NCI-H146 (cell line): ENCODE measurements around the gene PAPOLA.
A peak's percentile ranks its signal among the peaks of the same experiment; 100 is the strongest.

Source experiments
- DNase-seq: peaks from one replicate; lab custom pipeline; 2025; lab: John Stamatoyannopoulos, UW

The PAPOLA gene

DNA sequence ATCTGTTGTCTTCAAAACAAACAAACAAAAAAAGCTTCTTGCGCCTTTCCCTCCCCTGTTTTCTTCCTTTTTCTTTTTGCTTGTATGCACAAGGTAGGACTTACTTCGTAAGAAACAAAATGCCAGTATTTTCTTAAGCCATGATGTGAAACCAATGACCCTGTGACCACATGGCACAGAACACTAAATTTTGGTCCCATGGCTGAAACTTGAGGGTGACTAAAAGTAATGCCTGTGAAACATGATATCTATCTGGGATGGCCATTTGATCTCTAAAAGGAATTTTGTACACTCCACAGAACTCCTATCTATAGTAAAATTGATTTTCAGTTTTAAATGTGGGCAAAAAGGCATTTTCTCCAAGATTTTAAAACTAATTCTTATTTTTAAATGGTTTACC lies 63.6 kb downstream of the PAPOLA start:
- DNase-seq, result no peak

DNA sequence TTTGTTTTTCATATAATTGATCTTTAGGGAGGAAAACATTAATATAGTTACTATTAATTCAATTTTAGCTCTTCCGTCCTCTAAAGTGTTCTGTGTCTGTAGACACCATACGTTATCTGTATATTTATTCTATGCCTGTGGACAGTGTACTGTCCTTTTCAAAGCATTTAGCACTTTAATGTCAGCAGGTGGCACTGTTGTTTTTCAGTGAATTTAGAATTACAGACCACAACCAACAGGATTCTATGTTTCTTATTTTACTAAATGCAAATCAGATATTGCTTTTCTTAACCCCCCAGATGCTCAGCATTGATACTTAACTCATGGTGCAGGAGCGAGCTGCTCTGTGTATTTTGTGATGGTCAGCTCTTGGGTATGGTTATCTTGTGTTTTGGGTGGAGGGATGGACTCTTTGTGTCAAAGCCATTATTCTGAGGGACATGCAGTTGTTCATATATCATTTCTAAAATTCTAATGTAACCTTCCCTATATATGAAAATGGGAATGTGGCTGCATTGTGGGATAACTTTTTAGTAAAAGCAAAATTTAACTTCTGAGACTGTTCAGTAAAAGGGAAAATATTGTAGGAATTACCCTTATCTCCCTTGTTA lies 65.2 kb downstream of the PAPOLA start:
- DNase-seq, result peak; percentile 2

DNA sequence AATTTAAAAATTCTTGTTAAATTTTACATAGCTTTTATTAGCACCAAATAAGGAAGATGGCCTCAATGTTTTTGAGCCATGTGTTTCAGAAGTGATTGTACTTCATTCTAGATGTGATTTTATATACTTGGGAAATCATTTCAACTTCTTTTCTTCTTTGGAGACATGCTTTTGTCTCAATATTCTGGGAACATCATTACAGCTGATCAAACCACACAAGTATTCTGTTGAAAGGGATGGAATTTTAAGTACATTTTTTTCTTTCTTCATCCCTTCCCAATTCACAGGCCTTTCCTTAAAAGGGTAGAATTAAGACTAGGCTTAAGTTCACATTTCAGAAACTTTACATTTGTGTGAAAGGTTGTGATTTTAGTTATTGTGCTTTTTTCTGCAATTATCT lies 66.4 kb downstream of the PAPOLA start:
- no peak for DNase-seq

DNA sequence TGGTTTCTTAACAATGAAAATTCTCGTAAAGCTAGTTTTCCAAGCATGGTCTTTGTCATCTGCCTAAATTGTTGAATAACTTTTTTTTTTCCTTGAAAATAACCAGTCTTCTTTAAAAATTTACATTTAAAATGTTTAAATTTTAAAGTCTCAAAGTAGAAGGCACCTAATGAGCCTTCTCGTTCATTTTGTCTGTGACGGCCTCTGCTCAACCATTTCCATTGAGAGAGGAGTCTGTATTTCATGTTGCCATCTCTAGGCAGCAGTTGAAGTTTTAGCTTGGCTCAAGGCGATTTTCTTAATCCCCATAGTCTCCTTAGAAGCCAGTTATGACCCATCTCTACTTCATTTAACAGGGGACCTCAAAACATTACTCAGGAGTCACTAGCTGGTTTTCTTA lies 69.1 kb downstream of the PAPOLA start:
- no peak for DNase-seq

DNA sequence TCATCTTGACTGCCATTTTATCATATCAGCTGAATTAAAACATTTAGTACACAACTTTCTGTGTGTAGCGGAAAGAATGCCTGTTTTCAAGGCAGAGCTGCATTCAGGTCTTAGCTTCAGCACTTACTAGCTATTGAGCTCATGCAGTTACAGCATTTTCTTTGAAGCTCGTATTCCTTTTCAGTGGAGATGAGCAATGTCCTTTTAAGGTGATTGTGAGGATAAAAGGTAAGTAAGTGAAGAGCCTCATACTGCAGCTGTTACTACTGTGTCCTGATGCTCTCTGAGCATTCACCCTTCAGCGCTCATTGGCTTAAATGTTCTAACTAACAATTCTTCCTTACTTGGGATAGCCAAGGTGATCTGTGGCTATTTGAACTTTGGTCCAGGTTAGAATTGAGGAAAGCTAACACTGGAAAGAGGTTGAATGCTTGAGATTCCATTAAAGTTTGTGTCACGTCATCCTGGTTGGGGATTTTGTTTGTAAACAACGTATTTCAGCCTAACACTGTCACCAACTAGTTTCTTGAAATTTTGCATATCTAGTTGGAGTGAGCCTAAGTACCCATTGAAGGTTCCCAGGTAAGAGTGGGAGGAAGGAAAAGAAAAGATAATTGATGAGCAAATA lies 71.4 kb downstream of the PAPOLA start:
- no peak for DNase-seq

DNA sequence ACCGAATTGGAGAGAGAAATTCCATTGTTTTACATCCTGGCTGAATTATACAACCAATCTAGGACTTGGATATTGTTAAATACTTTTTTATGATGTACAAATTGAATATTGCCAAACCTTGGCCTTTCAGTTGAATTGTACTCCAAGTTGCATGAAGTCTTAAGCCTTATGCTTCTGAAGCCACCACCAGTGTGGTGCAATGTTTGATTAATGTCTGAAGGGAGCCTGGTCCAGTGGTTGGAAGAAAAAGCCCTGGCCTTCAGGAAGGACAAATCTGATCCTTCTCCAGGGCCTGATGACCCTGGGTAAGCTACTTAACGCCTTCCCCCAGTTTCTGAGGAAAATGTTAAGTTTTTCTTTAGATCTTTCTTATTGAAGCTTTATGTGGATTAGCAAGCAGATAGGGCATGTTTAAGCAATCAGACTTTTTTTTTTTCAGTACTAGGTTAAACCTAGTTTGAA lies 72.0 kb downstream of the PAPOLA start:
- no peak for DNase-seq

DNA sequence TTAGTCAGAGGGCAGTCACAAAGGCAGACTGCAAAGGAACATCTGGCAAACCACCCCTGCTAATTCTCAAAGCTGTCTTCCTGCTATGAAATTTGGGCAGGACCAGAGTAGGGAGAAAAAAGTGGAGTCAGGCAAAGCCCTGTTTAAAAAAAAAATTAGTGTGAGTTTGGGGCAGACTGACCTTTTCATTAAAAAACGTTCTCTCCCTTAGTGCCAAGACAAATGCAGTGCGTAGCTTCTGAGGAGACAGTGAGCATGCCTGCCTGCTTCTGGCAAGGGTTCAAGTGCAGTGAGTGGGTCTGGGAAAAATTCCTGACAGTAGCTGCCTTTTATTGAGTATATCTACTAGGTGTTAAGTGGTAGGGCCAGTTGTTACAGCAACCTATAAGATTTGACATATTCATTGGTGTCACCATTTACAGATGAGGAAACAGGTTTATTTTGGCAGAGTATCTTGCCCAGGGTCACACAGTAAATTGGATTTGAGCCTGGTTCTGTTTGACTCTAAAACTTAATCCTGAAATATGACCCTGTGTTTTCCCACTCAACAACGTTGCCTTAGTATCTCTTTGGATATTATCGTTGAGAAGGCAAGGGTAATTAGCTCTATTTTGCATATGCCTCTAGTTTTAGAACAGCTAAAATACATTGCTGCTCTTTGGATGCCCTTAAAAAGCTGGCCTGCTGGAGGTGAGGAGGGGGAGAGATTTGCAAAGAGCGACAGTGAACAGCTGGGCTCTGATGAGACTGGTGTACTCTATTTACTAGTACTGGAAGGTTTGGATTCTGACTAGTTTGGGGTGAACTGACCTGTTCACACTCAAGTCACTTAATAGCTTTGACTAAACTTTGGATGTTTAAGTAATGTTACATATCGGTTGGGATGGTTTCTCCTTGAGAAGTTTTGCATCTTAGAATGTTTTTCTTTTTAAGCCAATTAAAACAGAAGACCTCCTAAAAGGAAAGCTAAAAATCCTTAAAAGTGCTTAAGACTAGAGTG lies 72.8 kb downstream of the PAPOLA start:
- no peak for DNase-seq

DNA sequence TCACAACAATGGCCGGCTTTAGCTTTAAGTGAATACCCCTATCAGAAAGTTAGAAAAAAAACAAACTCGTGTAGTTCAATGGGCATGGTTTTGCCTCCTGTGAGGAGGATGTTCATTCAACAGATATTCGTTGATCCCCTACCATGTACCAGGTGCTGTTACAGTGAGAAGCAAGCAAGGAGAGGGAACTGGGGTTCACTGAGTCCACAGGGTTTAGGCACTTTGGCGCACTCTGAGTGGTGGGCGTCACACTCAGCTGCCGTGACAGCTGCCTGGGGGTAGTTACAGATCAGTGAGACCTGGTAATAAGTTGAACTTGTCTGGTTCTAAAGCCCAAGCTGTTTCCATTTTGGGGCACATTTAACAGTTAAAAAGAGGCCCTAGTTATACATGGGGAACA lies 74.2 kb downstream of the PAPOLA start:
- DNase-seq, result no peak

DNA sequence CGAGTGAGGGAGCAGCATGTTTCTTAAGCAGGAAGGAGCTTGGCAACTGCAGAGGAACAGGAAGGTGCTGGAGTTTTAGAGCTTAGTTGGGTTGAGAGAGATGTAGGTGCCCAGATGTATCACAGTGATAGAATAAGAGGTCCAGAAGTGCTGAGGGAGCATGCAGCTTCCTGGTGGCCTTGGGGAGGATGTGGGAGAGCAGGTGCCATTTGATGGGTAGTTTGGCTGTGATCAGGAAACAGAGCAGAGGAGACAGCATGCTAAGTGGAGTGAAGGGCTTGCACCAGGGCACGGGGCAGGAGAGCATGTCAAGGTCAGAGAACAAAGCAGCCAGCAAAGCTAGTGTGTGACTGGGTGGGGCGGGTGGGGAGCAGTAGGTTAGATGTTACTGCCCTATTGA lies 74.8 kb downstream of the PAPOLA start:
- DNase-seq, result no peak

DNA sequence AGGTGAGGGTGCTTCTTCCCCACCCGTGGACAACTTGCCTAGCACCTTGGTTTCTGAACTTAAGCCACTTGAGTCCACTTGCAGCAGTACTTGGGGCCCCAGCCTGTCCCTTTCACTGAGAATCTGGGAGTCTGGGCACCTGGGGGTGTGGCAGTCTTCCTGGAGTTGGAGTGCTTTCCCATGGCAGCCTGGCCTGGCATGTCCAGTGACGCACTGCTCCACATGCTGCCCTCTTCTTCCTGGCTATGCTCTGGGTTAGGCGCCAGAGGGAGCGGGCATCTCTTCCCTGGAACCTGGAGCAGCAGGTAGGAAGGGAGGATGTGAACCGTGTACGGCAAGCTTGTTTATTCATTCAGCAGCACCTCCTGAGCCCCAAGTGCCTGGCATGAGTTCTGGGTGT lies 76.4 kb downstream of the PAPOLA start:
- DNase-seq, result no peak

DNA sequence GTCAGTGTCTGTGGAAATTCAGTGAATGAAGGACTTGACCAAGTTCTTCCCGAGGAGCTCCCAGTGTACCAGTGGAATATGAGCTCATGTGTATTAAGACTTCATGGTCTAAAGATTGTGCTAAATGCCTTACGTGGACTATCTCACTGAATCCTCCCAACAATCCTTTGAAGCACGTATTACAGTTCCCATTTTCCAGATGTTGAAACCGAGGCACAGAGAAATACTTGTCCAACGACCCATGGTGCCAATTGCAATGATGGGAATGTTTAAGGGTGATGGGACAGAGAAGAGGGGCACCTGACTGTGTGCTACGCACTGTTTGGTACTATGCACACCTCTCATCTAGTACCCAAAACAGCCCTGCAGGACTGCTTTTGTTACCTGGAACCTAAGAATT lies 77.2 kb downstream of the PAPOLA start:
- DNase-seq, result no peak

DNA sequence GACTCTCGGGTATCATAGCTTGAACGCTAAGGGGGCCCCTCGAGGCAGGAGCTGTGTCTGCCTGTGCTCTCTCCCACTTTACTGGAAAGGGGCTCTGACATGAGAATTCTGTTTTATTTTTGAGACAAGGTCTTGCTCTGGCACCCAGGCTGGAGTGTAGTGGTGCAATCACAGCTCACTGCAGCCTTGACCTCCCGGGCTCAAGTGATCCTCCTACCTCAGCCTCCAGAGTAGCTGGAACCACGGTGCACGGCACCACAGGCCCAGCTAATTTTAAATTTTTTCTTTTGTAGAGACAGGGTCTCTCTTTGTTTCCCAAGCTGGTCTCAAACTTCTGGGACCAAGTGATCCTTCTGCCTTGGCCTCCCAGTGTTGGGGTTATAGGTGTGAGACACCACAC lies 77.7 kb downstream of the PAPOLA start:
- DNase-seq, result no peak

DNA sequence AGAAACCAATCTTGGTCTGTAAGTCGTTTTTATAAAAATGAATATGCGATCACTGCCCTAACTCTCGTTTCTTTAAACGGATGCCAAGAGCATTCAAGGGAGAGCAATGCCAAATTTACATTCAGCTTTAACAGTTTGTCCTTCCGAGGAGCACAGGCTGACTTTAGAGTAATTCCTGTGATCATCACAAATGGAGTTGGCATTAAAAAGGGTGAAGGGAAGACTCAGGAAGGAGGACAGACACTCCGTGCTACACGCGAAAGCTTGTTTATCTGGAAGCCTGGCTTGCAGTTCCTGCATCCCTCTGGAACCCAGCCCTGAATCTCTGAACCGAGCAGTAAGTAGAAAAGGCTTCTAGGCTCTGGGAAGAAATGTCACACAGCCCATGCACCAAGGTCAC lies 78.4 kb downstream of the PAPOLA start:
- no peak for DNase-seq

DNA sequence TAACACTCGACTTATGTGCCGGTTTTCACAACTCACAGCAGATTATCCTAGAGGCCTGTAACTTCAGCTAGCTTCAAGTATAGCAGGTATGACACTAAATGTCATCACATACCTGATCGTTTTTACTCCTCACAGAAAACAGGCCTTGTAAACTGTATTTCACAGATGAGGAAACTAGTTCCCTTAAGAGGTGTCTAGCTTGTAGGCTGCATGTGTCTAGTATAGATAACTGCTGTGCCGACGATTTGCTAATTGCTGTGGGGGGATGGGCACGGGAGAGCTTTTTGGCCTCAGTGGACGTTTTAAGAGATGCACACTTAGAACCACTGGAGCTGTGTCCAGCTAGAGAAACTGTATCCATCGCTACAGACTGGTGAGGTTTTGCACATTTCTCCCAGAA lies 78.8 kb downstream of the PAPOLA start:
- no peak for DNase-seq

DNA sequence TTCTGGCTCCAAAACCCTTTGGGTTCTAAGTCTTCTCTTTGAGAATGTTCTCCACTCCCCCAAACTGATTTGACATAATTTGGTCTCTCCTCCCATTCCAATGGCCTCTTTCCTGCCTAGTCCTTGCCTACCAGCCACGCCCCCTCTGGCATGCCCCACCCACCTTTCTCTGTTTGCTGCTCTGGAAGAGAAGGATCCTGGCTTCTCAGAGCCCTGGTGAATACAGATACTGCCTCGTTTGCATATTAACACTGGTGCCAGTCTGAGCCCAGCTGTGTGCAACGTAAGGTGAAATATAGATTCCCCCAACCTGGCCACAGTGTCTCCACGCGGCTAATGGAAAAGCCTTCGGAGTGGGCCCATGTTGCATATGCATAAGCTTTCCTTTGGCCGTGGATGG lies 79.7 kb downstream of the PAPOLA start:
- DNase-seq, result no peak

DNA sequence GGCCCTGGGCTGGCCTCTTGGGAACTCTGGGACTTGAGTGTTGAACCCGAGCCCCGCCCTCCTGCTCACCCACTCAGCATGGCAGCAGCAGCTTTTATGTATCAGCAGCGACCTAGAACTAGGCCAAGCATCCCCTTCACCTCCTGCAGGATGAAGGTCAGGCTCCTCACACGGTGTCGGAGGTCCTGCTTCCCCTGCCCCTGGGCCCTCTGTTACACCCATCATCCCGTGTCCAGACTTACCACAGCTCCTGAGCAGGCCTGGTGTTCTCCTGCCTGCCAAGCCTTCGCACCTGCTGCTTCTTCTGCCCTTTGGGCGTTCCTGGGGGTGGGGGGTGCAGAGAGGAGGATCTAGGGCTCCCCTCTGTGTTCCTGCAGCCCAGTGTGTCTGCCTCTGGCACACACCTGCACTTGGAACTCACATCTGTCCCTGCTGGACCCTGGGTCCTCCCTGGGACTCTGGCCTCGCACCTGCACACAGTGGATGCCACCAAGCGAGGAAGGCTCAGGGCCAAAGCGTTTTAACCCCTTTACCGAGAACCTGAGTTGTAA lies 80.3 kb downstream of the PAPOLA start:
- DNase-seq, result no peak

DNA sequence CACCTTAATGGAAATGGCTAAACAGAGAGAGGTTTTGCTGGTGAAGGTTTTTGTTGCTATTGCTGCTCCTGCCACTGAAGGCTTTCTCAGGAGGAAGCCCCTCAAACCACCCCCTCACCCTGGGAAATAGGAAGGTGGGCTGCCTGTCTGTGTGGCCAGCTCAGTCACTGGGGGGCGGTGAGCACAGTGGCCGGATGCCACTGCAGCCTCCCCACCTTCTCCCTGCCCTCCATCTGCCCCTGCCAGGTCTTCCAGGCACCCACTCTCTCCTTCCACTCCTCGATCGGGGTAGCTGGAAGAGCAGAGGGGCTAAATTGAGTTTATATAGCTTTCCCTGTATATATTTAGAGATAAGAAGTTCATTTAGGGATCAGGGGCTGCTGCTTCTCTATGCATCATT lies 80.8 kb downstream of the PAPOLA start:
- no peak for DNase-seq

DNA sequence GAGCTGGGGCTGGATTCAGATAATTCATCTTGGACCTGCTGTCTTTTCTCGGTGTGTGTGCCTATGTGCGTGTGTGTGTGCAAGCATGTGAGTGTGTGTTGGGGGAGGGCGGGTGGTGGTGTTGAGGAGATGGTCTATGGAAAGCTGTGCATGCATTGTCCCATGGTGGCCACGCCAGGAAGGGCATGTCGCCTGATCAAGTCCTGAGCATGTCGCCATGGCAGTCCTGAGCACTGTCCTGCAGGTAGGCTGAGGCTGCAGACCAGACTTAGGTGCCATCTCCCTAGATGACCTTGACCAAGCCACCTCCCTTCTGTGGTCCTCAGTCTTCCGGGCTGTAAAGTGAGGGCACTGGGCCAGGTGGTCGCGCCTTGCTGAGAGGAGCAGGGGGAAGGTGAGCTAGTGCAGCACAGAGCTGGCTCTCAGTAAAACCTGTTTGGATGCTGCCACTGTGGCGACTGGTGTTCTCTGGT lies 81.4 kb downstream of the PAPOLA start:
- no peak for DNase-seq

DNA sequence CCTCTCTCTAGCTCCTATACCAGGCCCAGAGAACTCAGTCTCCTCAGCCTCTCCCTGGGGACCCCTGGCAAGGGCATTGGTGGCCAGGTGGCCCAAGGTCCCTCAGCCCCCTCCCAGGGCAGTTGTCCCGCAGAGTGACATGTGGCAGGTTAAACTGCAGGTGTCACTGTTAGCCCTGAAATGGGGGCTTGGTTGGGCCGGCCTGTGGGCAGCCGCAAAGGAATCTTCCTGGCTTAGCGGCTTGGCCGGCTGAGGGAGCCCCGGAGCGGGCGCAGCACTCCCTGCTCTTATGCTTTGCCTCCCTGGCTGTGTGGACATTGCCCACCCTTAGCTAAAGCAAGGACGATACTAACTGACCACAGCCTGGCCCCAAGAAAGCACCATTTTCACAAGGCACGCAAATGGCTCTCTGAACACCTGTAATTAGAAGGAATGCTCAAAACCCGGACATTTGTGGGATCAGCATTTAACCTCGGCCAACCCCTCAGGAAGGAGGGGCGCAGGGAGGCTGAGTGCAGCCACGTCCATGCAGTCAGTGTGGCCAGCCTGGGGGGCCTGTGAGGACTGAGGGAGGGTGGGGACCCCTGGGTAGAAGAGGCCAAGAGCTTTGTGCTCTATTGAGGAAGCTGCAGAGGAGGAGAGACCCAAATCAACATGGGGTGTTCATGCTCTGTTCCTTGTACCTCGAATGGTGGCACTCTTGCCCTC lies 82.2 kb downstream of the PAPOLA start:
- peak; percentile 49 for DNase-seq

DNA sequence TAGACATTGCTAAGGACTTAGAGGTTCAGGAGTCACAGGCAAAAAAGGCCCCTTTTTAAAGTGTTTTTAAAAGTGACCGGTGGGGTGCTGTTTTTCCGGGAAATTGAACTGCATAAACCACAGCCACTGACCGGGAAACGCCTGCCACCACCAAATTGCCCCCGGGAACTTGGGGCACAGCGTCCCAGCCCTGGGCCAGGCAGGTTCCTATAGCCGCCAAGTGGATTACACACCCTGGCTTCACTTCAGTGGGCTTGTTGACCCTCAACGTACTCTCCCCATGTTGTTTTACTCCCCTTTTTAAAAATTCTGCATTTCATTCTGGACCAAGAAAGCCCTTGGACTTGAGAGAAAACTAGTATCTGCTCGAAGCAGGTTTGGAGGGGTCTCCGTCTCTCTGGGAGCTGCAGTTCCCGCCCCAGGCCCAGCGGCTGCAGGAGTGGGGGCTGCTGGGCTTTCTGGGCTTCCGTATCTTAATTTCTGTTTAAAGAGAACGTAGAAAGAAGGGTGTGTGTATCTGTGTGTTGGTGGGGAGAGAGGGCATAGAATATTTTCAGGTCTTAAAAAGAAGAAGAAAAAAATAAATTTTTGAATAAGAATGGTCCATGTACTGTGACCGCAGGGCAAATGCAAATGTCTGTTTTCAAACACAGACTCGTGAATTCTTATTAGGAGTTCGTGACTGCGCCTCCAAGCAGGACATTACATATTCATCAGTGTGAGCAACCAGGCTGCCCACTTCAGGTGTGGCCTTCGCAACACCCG lies 82.9 kb downstream of the PAPOLA start:
- no peak for DNase-seq

DNA sequence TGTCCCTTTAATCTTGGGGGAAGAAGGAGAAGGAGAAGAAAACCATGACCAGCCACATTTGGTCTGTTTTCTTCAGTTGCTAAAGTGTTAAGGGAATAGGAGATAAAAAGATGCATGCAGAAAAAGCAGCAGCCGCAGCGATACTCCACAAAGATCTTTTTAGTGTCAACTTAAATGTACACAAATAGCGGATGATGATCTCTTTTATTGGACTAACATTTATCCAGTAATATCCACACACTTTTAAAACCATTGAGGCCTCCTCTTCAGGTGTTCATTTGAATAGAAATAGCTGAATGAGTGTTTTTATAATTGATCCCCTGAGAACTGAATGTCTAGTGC lies 83.5 kb downstream of the PAPOLA start:
- no peak for DNase-seq
